Activated T-helper 1 cell treated with anti-CD3 and anti-CD28 coated beads, Interleukin-12 subunit alpha, Interleukin-12 subunit beta, Interleukin-2, Interleukin-4 antibody, amounts not matched to agents 30 ng/mL and 10 ng/mL and 1 ng/mL, durations not matched to agents 14 hours and 24 hours and 36 hours (primary cell): Measurements from ENCODE around the gene MT1E. TPM values are rescaled to one million over a fixed set of nuclear protein-coding genes. Genes with fewer than 3 reads are reported as not detected.
A peak's percentile ranks its signal among the peaks of the same experiment; 100 is the strongest.

Source experiments
- DNase-seq: peaks from one replicate; pipeline ENCODE4 v3.0.0; 2021; ENCODE audit warnings: low spot score
- H3K27ac Mint-ChIP-seq: one replicate; pipeline ENCODE4 v1.8.0; 2021; ENCODE audit warnings: mild to moderate bottlenecking, mixed read lengths
- H3K27me3 Mint-ChIP-seq: one replicate; pipeline ENCODE4 v1.8.0; 2022; ENCODE audit warnings: mild to moderate bottlenecking, moderate library complexity, mixed read lengths; ENCODE audit not compliant: insufficient read depth
- H3K36me3 Mint-ChIP-seq: one replicate; pipeline ENCODE4 v1.8.0; 2021; ENCODE audit warnings: low read depth, mixed read lengths
- H3K4me1 Mint-ChIP-seq: one replicate; pipeline ENCODE4 v1.8.0; 2021; ENCODE audit warnings: low read depth, mixed read lengths
- H3K4me3 Mint-ChIP-seq: one replicate; pipeline ENCODE4 v1.8.0; 2021; ENCODE audit warnings: mild to moderate bottlenecking, moderate library complexity, mixed read lengths
- H3K9me3 Mint-ChIP-seq: one replicate; pipeline ENCODE4 v1.8.0; 2021; ENCODE audit warnings: mixed read lengths
- intact Hi-C: fragments of 100-400 bp; cut with micrococcal nuclease; formaldehyde crosslinking; loops from one replicate; pipeline ENCODE4 v1.15.1; 2024
- total RNA-seq: library from RNA; stranded (reverse); gene quantifications from 2 replicates; pipeline ENCODE4 v1.2.3, GENCODE V29; 2022

MT1E gene
- total RNA-seq, 1 donor from 2014 or later = 135 TPM

DNA sequence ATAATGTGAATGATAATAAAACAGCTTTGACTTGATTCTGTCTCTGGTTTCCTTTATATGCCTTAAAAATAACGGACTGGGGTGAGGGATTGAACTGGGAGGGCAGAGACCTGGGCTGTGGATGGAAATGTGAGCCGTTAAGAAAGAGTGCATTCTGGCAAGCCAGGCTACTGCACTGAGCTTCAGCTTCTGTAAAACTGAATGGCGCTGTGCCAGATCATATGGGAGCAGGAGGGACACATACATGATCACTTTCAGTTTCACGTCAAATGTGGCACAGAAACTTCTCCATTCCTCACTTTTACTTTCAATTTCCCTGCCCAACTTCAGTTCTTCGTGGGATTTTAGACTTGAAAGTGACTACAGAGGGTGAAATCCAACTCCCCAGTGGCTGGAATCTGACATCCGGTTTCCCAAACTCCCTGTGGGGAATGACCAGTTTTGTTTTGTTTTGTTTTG lies 16.1 kb upstream of the MT1E start:
- intact Hi-C loops = loop anchor here (1.0 to 5.0 kb wide), 3 partner anchors 8 to 323 kb away; partner anchors contain the start of gene HERPUD1
- Mint-ChIP-seq H3K27me3 (no peaks in the 10 kb centered on the region), H3K27ac (peak overlapping the region; percentile 98), H3K4me1 (peaks cover 66% of the 10 kb centered on the region), H3K9me3 (no peaks in the 10 kb centered on the region), H3K36me3 (peaks cover 3% of the 10 kb centered on the region), H3K4me3 (peak overlapping the region; percentile 97)
- DNase-seq = peak; percentile 63

DNA sequence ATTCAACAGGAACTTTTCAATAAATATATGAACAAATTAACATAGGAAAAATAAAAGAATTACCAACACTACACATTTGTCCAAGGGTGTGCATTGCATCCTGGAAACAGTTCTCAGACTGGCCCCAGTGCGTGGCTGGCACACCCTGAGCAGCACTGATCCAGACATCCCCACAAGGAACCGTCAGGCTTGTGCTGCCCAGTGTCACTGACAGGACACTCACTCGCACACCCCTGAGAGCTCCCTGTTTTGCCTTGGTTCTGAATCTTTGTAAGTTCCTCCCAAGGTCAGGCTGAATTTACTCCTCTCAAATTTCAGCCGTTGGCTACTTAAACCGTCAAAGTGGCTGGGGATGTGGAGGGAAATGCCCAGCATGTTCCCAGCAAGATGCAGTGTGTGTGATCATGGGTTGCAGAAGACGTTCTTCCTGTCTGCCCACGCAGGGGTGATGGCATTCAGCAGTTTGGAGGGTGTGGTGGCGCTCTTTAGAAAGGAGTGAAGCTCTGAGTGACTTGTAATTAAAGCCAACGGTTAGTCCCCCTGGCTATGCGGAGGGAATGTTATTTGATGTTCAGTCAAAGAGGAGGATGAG lies 15.5 kb upstream of the MT1E start:
- H3K36me3 Mint-ChIP-seq = peaks cover 3% of the 10 kb centered on the region
- no peaks in the 10 kb centered on the region for H3K27me3 Mint-ChIP-seq
- peak; percentile 60 for DNase-seq
- intact Hi-C loops = loop anchor here (5.0 to 10.0 kb wide), 3 partner anchors 435 to 1002 kb away; no protein-coding TSS in a partner anchor
- H3K9me3 Mint-ChIP-seq = no peaks in the 10 kb centered on the region
- peak overlapping the region; percentile 98 for H3K27ac Mint-ChIP-seq
- peak overlapping the region; percentile 97 for H3K4me3 Mint-ChIP-seq
- H3K4me1 Mint-ChIP-seq = peaks cover 73% of the 10 kb centered on the region

DNA sequence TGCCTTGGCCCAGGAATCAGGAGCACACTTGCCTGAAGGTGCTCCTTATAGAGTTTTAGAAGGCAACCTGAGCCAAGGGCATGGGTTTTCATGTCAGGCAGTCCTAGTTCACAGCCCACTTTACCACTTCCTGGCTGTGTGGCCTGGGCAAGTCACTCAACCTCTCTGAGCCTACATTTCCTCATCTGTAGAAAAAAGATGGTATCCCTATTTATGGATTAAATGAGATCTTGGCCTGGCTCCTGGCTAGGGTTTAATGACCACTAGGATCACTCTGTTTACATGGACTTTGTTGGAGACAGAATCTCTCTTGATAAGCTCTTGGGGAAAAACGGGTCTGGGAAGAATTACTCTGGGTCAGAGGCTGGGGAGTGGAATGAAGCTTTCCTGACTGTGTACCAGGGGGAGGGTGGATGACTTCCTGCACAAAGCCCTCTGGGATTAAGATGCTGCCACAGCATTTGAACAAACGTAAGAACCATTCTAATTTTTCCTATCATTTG lies 14.9 kb upstream of the MT1E start:
- H3K9me3 Mint-ChIP-seq = no peaks in the 10 kb centered on the region
- intact Hi-C loops = loop anchor here (5.0 to 10.0 kb wide), 3 partner anchors 434 to 1002 kb away; no protein-coding TSS in a partner anchor

DNA sequence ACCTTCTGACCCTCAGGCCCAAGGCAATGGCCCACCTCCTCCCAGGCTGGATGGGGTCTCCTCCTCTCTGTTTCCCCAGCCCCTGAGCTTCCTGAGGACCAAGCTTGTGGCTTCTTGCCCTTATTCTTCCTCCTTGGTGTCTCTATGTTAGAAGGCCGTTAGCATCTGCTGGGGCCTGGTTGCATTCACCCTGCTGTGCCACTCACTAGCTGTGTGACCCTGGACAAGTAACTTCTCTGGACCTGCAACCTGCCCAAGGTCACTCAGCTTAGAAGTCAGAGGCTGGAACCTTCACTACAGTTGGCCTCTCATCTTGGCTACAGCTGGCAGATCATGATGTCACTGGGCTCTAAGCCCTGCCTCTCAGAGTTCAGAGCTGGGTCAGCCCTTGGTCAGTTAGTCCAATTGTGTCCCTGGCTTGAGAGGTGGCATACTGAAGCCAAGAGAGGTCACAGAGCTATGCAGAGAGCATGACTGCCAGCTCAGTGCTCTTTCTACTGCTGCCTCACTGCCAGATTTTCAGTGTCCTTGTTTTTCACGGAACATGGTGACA lies 14.2 kb upstream of the MT1E start:
- Mint-ChIP-seq H3K4me1 (peaks cover 77% of the 10 kb centered on the region), H3K36me3 (peaks cover 3% of the 10 kb centered on the region), H3K27me3 (no peaks in the 10 kb centered on the region), H3K9me3 (no peaks in the 10 kb centered on the region), H3K4me3 (peak overlapping the region; percentile 97), H3K27ac (peak overlapping the region; percentile 98)
- intact Hi-C loops = loop anchor here (5.0 to 10.0 kb wide), 3 partner anchors 433 to 1001 kb away; no protein-coding TSS in a partner anchor
- DNase-seq = no peak

More for the DNA sequence above, 14.9 kb upstream of the MT1E start:
- Mint-ChIP-seq H3K27me3 (no peaks in the 10 kb centered on the region), H3K27ac (peak overlapping the region; percentile 98), H3K4me1 (peaks cover 78% of the 10 kb centered on the region), H3K4me3 (peak overlapping the region; percentile 97), H3K36me3 (peaks cover 3% of the 10 kb centered on the region)
- DNase-seq = no peak

DNA sequence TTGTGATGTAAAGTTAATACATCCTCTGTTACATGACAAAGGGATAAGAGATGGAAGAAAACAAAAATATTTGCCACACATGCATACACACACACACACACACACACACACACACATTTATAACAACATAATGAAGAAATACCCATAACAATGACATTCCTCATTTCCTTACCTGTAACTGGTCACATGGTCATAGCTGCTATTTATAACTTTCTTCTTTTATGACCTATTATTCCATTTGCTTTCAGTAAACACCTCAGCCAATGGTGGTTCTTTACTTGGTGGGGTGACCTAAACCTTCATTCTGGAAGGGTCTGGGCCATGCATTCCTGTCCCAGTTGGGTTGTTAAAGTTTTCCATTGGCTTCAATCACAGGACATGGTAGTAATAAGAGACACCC lies 11.9 kb upstream of the MT1E start:
- intact Hi-C loops = loop anchor here (2.0 to 10.0 kb wide), 4 partner anchors 415 to 999 kb away; no protein-coding TSS in a partner anchor
- Mint-ChIP-seq H3K9me3 (no peaks in the 10 kb centered on the region), H3K27ac (peak overlapping the region; percentile 85), H3K4me3 (no peak overlapping the region), H3K27me3 (no peaks in the 10 kb centered on the region), H3K4me1 (peaks cover 64% of the 10 kb centered on the region), H3K36me3 (peaks cover 3% of the 10 kb centered on the region)
- no peak for DNase-seq

DNA sequence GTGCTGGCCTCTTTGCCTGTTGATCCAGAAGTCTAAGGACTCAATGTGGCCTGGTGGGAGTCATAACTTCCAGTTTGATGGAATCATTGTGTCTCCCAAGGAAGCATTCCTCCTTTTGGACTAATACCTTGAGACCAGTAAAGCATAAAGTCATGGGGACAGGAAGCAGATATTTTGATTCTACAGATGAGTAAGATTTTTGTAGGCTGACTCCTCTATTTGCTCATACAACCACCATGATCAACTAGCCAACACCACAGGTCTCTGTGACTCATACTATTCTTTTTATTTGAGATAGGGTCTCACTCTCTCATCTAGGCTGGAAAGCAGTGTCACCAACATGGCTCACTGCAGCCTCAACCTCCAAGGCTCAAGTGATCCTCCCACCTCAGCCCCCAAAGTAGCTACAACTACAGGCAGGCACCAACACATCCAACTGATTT lies 11.0 kb upstream of the MT1E start:
- Mint-ChIP-seq H3K4me1 (peaks cover 63% of the 10 kb centered on the region), H3K27ac (peak overlapping the region; percentile 85), H3K4me3 (peak overlapping the region; percentile 15), H3K9me3 (no peaks in the 10 kb centered on the region), H3K36me3 (no peaks in the 10 kb centered on the region), H3K27me3 (peaks cover 5% of the 10 kb centered on the region)
- DNase-seq = no peak
- intact Hi-C loops = loop anchor here (2.0 to 10.0 kb wide), 4 partner anchors 416 to 998 kb away; no protein-coding TSS in a partner anchor

DNA sequence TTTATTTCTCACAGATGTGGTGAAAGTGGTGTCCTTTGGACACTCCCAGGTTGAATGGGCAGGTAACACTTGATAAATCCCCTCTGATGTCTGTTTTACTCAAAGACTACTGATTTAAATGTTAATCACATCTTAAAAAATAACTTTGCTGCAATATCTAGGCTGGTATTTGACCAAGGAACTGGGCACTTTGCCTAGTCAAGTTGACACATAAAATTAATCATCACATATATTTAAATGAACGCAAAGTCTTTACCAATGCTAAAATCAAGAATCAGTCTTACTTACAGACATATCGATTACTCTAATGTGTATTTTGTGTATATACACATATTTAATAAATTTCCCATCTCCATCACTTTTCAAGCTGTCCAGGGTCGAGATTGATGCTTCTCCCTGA lies 10.2 kb upstream of the MT1E start:
- no peak for DNase-seq
- intact Hi-C loops = loop anchor here (2.0 to 10.0 kb wide), 2 partner anchors 417 to 429 kb away; no protein-coding TSS in a partner anchor
- Mint-ChIP-seq H3K36me3 (no peaks in the 10 kb centered on the region), H3K4me1 (peaks cover 57% of the 10 kb centered on the region), H3K9me3 (no peaks in the 10 kb centered on the region), H3K4me3 (no peak overlapping the region), H3K27ac (peak overlapping the region; percentile 29), H3K27me3 (peaks cover 6% of the 10 kb centered on the region)

DNA sequence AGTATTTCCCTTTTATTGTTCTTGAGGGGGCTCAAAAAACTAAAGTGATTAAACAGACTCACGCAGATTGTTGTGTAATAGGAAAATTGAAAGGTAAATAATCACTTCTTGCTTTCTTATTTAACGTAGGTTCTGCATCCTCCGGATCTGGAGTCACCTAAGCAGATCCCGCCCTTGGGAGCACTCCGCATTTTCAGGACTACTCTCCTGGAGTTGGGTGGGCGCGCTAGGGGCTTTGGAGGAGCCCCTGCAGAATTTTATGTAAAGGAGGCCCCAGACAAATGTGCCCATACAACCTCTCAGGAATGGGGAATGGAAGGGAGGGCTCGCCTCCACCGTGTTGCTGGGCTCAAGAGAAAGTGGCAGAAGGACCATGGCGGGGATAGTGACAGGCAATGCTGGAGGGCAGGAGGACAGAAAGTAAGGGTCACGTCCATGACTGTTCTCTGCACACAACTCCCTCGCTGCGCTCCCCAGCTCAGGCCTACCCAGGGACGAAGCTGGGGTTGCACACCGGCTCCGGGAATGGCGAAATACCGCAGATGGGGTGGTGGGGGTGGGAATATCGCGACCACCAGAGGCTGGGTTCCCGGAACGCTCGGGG lies 8.9 kb upstream of the MT1E start:
- H3K4me3 Mint-ChIP-seq = peak overlapping the region; percentile 82
- DNase-seq = no peak
- H3K4me1 Mint-ChIP-seq = peaks cover 43% of the 10 kb centered on the region
- no peak overlapping the region for H3K27ac Mint-ChIP-seq
- H3K36me3 Mint-ChIP-seq = no peaks in the 10 kb centered on the region
- H3K9me3 Mint-ChIP-seq = no peaks in the 10 kb centered on the region
- intact Hi-C loops = loop anchor here (1.0 to 10.0 kb wide), 3 partner anchors 7 to 428 kb away; partner anchors contain the start of gene MT1E
- peaks cover 6% of the 10 kb centered on the region for H3K27me3 Mint-ChIP-seq

DNA sequence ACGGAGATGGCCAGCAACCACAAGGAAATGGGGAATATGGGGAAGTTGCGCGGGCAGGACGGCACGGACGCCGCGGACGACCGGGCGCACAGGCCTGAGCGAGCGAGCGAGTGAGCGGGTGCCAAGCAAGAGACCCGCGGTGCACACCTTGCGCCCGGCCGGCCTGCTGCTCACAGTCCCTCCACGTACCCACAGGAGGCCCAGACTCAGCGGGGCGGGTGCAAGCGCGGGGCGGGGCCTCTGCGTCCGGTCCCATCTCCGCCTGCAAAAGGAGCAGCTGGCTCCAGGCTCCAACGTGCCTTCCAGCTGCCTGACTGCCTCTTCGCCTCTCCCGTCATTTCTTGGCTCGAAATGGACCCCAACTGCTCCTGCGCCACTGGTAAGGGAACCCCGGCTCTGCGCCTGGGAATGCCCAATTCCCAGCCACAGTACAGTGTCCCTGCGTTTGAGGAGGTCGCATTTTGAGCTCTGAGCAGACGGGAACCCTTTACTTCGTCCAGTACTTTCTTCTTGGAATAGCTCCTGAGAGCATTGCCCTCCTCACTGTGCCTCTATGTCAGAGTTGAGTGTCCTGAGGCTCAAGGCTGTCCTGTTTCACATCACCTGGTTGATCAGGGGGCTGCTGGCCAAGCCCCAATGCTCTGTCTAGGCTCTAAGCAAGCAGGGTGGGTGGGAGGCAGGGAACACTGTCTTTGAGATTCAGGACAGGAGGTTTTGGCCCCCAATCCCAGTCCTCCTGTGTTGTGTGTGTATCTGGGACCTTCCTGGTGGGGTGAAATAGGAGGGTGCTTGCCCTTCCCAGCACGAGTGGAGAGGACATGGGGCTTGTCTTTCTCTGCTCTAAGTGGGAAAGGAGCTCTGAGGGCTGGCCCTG lies 8.1 kb upstream of the MT1E start:
- Mint-ChIP-seq H3K9me3 (no peaks in the 10 kb centered on the region), H3K27ac (peak overlapping the region; percentile 63), H3K27me3 (peaks cover 6% of the 10 kb centered on the region), H3K4me1 (peaks cover 39% of the 10 kb centered on the region), H3K36me3 (no peaks in the 10 kb centered on the region), H3K4me3 (peak overlapping the region; percentile 82)
- intact Hi-C loops = loop anchor here (1.0 to 10.0 kb wide), 3 partner anchors 8 to 427 kb away; partner anchors contain the start of gene MT1E
- peak; percentile 65 for DNase-seq

DNA sequence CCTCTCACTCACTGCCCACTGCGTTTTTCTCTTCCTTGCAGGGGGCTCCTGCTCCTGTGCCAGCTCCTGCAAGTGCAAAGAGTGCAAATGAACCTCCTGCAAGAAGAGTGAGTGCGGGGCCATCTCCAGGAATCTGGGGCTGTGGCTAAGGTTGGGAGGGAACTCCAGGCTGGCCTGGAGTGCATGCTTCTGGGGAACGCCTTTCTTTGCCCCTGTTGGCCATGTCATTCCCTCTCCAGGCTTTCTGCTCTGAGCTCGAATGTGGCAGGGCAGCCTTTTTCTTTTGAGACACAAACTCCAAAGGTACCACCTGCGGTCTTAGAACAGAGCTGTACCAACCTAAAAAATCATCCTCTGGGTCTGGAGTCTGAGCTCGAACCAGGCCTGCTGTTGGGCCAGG lies 7.4 kb upstream of the MT1E start:
- no peak for DNase-seq
- H3K9me3 Mint-ChIP-seq = no peaks in the 10 kb centered on the region
- H3K4me3 Mint-ChIP-seq = peak overlapping the region; percentile 82
- intact Hi-C loops = loop anchor here (10.0 kb wide), 1 partner anchor 427 kb away; no protein-coding TSS in a partner anchor
- peaks cover 6% of the 10 kb centered on the region for H3K27me3 Mint-ChIP-seq
- no peak overlapping the region for H3K27ac Mint-ChIP-seq
- H3K4me1 Mint-ChIP-seq = peaks cover 34% of the 10 kb centered on the region
- H3K36me3 Mint-ChIP-seq = no peaks in the 10 kb centered on the region

DNA sequence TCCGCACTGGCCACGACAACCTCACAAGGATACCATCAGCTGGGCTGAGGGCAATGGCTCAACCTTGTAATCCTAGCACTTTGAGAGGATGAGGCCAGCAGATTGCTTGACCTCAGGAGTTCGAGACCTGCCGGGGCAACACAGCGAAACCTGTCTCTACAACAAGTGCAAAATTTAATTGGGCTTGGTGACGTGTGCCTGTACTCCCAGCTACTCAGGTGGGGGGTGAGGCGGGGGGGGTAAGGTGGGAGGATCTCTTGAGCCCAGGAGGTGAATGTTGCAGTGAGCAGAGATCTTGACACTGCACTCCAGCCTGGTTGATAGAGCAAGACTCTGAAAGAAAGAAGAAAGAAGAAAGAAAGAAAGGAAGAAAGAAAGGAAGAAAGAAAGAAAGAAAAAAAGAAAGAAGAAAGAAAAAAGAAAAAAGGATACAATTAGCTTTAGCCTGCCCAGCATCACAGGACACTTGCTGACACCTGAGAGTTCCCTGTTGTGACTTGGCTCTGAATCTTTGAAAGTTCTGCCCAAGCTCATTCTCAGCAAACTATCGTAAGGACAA lies 5.2 kb upstream of the MT1E start:
- H3K27me3 Mint-ChIP-seq = peaks cover 6% of the 10 kb centered on the region
- H3K36me3 Mint-ChIP-seq = no peaks in the 10 kb centered on the region
- DNase-seq = no peak
- H3K4me1 Mint-ChIP-seq = peaks cover 17% of the 10 kb centered on the region
- H3K27ac Mint-ChIP-seq = no peak overlapping the region
- no peaks in the 10 kb centered on the region for H3K9me3 Mint-ChIP-seq
- no peak overlapping the region for H3K4me3 Mint-ChIP-seq
- intact Hi-C loops = no loop called here
